GM20000 (cell line): ENCODE results near the gene GXYLT2.

Experiments used
- DNase-seq: peaks from one replicate; pipeline ENCODE4 v3.0.0; 2012; ENCODE audit warnings: low spot score
- TF ChIP-seq, protein P1 (sequence below): IDR thresholded peaks from 2 replicates; pipeline ENCODE4 v1.5.1; 2012; ENCODE audit warnings: mild to moderate bottlenecking, control low read depth; ENCODE audit errors: extremely low read depth, missing control alignments

GXYLT2 gene

DNA sequence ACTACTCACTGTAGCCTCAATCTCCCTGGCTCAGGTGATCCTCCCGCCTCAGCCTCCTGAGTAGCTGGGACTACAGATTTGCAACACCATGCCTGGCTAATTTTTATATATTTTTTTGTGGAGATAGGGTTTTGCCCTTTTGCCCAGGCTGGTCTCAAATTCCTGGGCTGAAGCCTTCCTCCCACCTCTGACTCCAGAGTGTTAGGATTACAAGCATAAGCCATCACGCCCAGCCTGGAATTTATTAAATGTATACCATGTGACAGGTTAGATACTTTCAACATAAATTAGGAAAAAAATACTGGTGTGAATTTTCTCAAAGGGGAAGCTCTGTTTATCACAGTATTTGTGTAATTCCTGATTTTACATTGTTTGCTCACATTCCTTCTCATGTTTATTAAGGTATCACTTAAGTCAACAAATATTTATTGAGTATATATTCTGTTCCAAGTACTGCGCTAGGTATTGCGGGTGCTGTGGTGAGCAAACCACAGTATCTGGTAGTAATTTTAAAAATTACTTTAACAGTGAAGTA lies 133.5 kb downstream of the GXYLT2 start:
- TF ChIP-seq, protein P1, sequence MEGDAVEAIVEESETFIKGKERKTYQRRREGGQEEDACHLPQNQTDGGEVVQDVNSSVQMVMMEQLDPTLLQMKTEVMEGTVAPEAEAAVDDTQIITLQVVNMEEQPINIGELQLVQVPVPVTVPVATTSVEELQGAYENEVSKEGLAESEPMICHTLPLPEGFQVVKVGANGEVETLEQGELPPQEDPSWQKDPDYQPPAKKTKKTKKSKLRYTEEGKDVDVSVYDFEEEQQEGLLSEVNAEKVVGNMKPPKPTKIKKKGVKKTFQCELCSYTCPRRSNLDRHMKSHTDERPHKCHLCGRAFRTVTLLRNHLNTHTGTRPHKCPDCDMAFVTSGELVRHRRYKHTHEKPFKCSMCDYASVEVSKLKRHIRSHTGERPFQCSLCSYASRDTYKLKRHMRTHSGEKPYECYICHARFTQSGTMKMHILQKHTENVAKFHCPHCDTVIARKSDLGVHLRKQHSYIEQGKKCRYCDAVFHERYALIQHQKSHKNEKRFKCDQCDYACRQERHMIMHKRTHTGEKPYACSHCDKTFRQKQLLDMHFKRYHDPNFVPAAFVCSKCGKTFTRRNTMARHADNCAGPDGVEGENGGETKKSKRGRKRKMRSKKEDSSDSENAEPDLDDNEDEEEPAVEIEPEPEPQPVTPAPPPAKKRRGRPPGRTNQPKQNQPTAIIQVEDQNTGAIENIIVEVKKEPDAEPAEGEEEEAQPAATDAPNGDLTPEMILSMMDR: no peak
- no peak for DNase-seq

DNA sequence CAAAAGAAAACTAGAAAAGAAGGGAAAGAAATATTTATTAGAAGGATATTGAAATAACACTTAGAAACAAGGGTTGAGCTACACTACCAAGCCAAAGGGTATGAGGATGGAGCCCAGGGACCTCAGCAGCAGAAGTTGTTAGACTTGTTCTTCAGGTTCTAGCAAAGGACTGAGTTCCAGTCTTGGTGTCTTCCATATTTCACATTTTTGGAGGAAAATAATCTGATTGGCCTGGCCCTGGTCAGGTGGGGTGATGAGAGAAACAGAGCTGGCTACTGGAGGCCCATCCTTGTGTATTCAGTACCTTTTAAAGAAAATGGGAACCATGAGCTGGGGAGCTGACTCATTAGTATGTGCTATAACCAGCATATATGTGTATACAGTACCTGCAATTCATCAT lies 137.0 kb downstream of the GXYLT2 start:
- TF ChIP-seq, protein P1: no peak
- no peak for DNase-seq

DNA sequence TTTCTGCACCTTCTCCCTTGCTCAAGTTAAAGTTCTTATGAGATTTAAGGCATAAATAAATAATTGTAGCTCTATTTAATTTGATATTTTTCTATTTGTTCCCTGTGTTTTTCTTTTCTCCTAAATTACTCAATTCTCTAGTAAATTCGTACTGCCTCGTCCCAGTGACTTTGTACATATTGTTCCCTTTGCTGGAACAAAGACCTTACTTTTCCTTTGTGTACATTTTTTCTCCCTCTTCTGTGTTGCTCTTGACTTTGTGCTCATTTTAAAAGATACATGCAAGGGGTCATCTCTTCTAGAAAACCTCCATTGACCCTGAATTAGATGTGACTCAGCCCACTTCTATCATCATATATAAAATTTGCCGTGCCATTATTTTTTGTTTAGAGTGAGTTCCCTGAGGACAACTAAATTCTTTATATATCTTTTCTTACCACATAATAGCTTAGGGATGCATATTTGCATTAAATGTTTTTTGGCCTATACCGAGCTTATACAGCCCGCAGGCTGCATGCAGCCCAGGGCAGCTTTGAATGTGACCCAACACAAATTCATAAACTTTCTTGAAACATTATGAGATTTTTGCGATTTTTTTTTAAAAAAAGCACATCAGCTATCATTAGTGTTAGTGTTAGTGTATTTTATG lies 138.4 kb downstream of the GXYLT2 start:
- no peak for DNase-seq
- TF ChIP-seq, protein P1: no peak
